GM21737 (cell line): Measurements from ENCODE around the gene CFH.
A peak's percentile ranks its signal among the peaks of the same experiment; 100 is the strongest.
"Not testable (repeated sequence)": the region's sequence is repeated elsewhere in the genome, so short reads cannot be mapped to it uniquely, and the experiment has no call there.

Experiments
- ATAC-seq: cut with Tn5 transposase; IDR thresholded peaks from one replicate; pipeline ENCODE4 v1.9.1; 2021; ENCODE audit warnings: mild to moderate bottlenecking, moderate library complexity; ENCODE audit not compliant: unreplicated experiment

Gene CFH

DNA sequence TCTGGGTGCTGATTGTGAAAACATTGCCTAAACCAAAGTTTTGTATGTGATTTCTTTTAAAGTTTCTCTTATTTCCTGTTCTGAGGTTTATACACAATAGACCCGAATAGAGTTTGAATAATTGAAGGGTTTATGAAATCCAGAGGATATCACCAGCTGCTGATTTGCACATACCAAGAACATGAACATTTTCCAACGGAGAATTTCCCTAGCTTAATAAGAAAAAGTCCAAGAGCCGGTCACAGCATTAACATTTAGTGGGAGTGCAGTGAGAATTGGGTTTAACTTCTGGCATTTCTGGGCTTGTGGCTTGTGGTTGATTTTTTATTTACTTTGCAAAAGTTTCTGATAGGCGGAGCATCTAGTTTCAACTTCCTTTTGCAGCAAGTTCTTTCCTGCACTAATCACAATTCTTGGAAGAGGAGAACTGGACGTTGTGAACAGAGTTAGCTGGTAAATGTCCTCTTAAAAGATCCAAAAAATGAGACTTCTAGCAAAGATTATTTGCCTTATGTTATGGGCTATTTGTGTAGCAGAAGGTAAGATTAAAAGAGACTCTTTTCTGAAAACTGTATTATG lies at the start of gene CFH:
Gene CFH (plus strand): TSS at position 407 of the 579 bp plus-strand sequence. CDS start 75 bp downstream, at position 482.
- ATAC-seq: no peak

GRCh38 chr1:196603651-196604050 lies 48.2 kb upstream of the CFH start:
- no peak for ATAC-seq

DNA sequence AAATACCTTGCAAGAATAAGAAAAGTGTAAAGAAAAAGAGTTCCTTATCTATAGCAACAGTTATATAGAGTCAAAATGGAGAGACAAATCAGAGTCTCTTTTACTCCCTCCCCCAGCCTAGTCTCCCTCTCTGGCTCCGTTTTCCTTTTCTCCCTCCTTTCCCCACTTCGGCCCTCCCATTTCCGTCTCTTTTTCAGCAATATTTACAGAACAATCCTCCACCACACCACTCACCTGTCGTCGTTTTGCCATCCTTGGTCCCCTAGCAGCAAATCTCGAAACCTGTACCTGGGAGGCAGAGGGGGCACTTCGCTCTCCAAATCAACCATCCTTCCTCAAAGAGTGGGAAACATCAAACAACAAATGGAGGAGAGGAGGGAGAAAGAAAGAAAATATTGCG lies 43.9 kb upstream of the CFH start:
- ATAC-seq: no peak

- no peak for ATAC-seq
These were observed 43.2 kb upstream of the CFH start, which contains the start of gene KCNT2 for GRCh38 chr1:196608390-196609369. Gene KCNT2, minus strand, starts transcription at chr1:196608440. Its CDS starts 131 bp downstream, at chr1:196608309.

GRCh38 chr1:196609370-196609737 lies 42.5 kb upstream of the CFH start:
- no peak for ATAC-seq

DNA sequence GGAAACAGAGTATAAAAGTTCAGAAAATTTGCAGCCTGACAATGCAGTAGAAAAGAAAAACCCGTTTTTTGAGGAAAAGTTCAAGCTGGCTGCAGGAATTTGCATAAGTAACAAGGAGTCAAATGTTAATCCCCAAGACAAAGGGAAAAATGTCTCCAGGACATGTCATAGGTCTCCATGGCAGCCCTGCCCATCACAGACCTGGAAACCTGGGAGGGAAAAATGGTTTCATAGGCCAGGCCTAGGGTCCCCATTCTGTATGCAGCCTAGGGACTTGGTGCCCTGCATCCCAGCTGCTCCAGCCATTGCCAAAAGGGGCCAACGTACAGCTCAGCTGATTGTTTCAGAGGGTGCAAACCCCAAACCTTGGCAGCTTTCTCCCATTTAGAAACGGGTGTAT lies 40.0 kb upstream of the CFH start:
- ATAC-seq: no peak

GRCh38 chr1:196619721-196620120 lies 32.1 kb upstream of the CFH start:
- ATAC-seq: no peak

GRCh38 chr1:196623079-196623478 lies 28.8 kb upstream of the CFH start:
- no peak for ATAC-seq

GRCh38 chr1:196628838-196629237 lies 23.0 kb upstream of the CFH start:
- no peak for ATAC-seq

DNA sequence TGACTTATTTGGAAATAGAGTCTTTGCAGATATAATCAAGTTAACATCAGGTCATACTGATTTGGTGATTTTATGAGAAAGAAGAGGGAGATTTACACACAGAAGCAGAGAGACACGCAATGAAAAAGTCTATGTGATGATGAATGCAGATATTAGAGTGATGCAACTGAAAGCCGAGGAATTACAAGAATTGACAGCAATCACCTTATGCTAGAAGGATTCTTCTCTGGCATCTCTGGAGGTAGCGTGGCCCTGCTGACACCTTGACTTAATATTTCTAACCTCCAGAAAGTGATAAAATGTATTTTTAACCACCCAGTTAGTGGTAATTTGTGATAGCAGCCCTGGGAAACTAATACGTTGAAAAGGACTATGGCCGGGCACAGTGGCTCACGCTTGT lies 14.2 kb upstream of the CFH start:
- no peak for ATAC-seq

GRCh38 chr1:196638466-196638865 lies 13.4 kb upstream of the CFH start:
- no peak for ATAC-seq

- ATAC-seq: not testable (repeated sequence)
These were observed 12.6 kb upstream of the CFH start for GRCh38 chr1:196639291-196639690.

- no peak for ATAC-seq
These were observed 10.9 kb upstream of the CFH start for GRCh38 chr1:196640976-196641375.

GRCh38 chr1:196649990-196650389 lies 1.9 kb upstream of the CFH start:
- no peak for ATAC-seq

- ATAC-seq: no peak
These were observed 1.4 kb upstream of the CFH start for GRCh38 chr1:196650403-196650802.

GRCh38 chr1:196651079-196651478 lies 764 bp upstream of the CFH start:
- no peak for ATAC-seq

- no peak for ATAC-seq
These were observed 2.4 kb downstream of the CFH start for GRCh38 chr1:196654271-196654670.

DNA sequence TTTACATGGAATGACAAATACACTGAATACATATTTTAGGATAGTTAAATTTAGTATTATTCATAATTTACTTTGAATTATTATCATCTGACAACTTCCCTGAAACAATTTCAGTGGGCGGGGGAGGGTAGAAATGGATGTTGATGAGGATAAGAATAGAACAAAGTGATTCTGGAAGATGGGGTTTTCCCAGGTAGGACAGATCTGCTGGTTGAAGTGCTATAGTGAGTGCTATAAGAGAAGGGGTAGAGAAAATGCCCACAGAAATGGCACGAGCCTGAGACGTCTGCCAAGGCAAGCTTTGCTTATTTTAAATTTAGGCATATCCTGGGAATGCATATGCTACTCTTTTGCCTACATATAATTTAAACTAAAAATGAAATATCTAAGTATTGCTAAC lies 3.2 kb downstream of the CFH start:
- no peak for ATAC-seq

GRCh38 chr1:196655494-196655893 lies 3.7 kb downstream of the CFH start:
- no peak for ATAC-seq

DNA sequence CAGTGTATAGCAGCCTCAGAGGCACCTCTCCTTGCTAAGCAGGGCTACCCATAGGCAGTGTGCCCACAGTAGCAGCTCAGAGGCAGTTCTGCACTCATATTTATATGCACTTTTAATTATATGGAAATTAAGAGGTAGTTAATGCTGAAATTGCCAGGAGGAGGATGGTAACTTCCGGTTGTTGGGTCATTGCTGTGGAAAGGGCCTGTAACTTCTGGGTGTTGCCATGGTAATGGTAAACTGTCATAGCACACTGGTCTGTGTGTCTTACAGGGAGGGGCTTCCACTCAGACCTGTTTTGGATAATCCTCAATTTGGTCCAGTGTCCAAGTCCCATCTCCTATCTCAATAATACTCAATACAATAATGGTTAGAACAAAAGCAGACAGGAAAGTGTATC lies 7.6 kb downstream of the CFH start:
- no peak for ATAC-seq

- ATAC-seq: no peak
These were observed 8.4 kb downstream of the CFH start for GRCh38 chr1:196660272-196660671.

GRCh38 chr1:196660852-196661251 lies 9.0 kb downstream of the CFH start:
- peak; percentile 74 for ATAC-seq
